Pancreas (tissue), 10 donors: ENCODE measurements around the gene PLAGL1. TPM values are rescaled to one million over a fixed set of nuclear protein-coding genes. Genes with fewer than 3 reads are reported as not detected.

Source experiments
- ATAC-seq, 4 donors: fragments of 200-7000 bp; cut with Tn5 transposase; one replicate each; pipeline versions ENCODE4 v1.8.0 to v1.9.1; 2020; ENCODE audit warnings: mild to moderate bottlenecking in 4 of 4, moderate library complexity in 4 of 4
- DNase-seq, 6 donors: peaks; one replicate each; pipeline ENCODE4 v3.0.0-alpha.2; 2020
- FAIRE-seq: peaks from 2 replicates; lab custom pipeline; 2012; peaks lifted over from hg19 to GRCh38; lab: Jason Lieb, UNC
- H3K27ac ChIP-seq, 4 donors: fragments of 200-600 bp; sonication (generic); 1 replicate in 3 of 4; 2 replicates in 1 of 4; pipeline versions ENCODE4 v1.5.0 to v1.8.0; 2020
- H3K27me3 ChIP-seq, 4 donors: fragments of 200-600 bp; one replicate each; pipeline ENCODE4 v1.8.0; 2021
- H3K36me3 ChIP-seq, 3 donors: fragments of 200-600 bp; sonication (generic) in 1 of 3; one replicate each; pipeline versions ENCODE4 v1.5.0 to v1.8.0; 2020 to 2021
- H3K4me1 ChIP-seq, 3 donors: fragments of 200-600 bp; one replicate each; pipeline ENCODE4 v1.8.0; 2021
- H3K4me3 ChIP-seq, 4 donors: fragments of 200-600 bp; sonication (generic) in 2 of 4; one replicate each; pipeline versions ENCODE4 v1.5.0 to v1.8.0; 2020 to 2021
- H3K9me3 ChIP-seq, 4 donors: fragments of 200-600 bp; one replicate each; pipeline ENCODE4 v1.8.0; 2021
- WGBS, 2 donors: extraction: QIAGEN DNeasy Blood & Tissue Kit; methylation state at CpG; one replicate each; pipeline ENCODE4 v1.1.7; 2013; 5-methylcytosine and 5-hydroxymethylcytosine counted together
- intact Hi-C, 3 donors: fragments of 100-400 bp; cut with DNase I; formaldehyde crosslinking; loops; one replicate each; pipeline versions ENCODE4 v1.11.1 to v1.14.2; 2022
- polyA plus RNA-seq, 2 donors: library from polyadenylated mRNA; stranded (reverse); fragments of 200-250 nt; gene quantifications; one replicate each; pipeline ENCODE4 v1.2.3, GENCODE V29; 2013
- total RNA-seq, 6 donors: library from RNA; stranded (reverse); fragmentation: NEBNext Ultra II Directional in 4 of 6; extraction: Animal tissue kit (Norgen Biotek cat#: 25700) in 4 of 6; gene quantifications; one replicate each; pipeline versions ENCODE4 v1.2.1 to v1.2.4, GENCODE V29; 2021 to 2023
- TF ChIP-seq, protein P1 (sequence below), 4 donors: fragments of 200-600 bp; sonication (generic) in 3 of 4; IDR thresholded peaks; one replicate each; pipeline versions ENCODE4 v1.5.0 to v1.8.0; 2021; ENCODE audit warnings: antibody characterized with exemption in 4 of 4
- donor health status: healthy with polysubstance abuse.
- donor health status: DM: no; HTN: no; CAD: no; lungs with moderate emphysema.
- donor health status: DM: no; HTN: no; CAD: no.
- donor health status: control.
- donor health status: control.
- donor health status: Bipolar disorder and iron deficiency.
- donor health status: DM: yes; HTN: yes; CAD: no.
- donor health status: DM: no; HTN: no; CAD: no.
- donor health status: DM: no; HTN: no; CAD: no.
- donor health status: DM: yes; HTN: yes; CAD: no.

PLAGL1 gene
- total and polyA plus RNA-seq, 8 donors: 12.5 to 31.6 (median 15.8) TPM

DNA sequence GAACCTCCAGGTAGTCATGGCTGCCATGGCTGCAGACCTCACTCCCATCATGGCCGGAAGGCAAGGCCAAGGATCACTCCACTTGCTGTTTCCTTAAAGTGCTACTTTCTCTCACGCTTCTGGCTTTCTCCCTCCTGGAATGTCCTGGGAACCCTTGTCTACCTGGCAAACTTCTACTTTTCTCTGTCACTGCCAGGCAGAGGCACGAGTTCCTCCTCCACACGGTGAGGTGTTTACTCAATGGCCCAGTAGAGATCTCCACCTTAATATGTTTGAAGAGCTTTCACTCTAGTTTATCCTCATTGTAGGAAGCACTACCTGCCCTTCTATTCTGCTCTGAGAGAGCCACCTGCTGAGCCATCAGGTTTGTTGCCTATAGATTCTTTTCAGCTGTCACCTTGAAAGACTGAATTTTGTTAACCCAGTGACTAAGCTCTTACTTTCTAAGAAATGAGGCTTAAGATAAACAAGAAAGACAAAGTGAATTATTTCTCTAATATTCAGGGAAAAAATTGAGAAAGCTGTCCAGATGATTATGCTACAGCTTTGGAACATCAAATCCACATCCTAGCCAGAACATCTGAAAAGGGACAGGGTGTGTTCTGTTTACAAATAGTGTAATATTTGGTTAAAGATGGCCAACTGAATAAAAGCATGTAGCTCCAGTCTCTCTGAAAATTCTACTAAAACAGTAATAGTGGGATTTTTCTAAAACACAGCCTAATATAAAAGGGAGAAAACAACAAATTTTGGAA lies 54.9 kb downstream of the PLAGL1 start:
- H3K27ac ChIP-seq: no peak overlapping the region
- H3K9me3 ChIP-seq: no peaks in the 10 kb centered on the region
- TF ChIP-seq, protein P1, sequence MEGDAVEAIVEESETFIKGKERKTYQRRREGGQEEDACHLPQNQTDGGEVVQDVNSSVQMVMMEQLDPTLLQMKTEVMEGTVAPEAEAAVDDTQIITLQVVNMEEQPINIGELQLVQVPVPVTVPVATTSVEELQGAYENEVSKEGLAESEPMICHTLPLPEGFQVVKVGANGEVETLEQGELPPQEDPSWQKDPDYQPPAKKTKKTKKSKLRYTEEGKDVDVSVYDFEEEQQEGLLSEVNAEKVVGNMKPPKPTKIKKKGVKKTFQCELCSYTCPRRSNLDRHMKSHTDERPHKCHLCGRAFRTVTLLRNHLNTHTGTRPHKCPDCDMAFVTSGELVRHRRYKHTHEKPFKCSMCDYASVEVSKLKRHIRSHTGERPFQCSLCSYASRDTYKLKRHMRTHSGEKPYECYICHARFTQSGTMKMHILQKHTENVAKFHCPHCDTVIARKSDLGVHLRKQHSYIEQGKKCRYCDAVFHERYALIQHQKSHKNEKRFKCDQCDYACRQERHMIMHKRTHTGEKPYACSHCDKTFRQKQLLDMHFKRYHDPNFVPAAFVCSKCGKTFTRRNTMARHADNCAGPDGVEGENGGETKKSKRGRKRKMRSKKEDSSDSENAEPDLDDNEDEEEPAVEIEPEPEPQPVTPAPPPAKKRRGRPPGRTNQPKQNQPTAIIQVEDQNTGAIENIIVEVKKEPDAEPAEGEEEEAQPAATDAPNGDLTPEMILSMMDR (IDR thresholded peaks at IDR 0.05): no peak
- ATAC-seq (no peak), DNase-seq (no peak), FAIRE-seq (no peak)
- intact Hi-C loops: no loop called here
- WGBS, 2 donors: 79% methylated on average over 4 of the region's 4 CpGs
- no peaks in the 10 kb centered on the region for H3K27me3 ChIP-seq
- peaks cover 0 to 3% (median 0%) of the 10 kb centered on the region in 3 donors for H3K36me3 ChIP-seq
- no peaks in the 10 kb centered on the region for H3K4me1 ChIP-seq
- H3K4me3 ChIP-seq: no peak overlapping the region

DNA sequence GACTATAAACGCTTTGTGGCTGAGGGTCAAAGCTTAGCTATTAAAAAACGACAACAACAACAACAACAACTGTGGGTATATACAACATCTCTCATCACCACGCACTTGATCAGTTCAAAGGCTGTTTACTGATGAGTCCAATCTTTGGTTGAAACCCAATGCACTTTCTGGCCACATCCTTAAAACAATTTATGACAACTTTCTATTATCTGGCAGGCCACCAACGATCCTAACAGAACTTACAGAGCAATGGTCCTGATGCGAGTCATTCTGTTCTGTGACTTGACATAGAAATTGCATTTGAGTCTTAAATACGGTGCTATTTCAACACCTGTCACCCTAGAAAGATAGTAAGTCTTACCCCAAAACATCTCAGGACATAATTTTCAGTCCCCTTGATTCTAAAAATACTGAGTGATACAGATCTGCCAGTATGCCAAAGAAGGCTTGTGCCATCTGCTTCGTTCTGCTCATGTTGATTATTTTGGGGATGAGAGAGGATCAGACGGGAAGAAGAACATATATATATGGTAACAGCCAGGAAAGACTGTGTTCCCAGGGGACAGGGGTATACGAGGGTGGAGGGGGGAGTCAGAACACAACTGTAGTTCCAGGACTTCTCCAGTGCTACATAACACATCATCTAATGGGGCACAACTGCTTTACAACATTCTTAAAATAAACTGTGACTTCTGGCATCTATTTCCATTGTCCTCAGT lies 55.8 kb downstream of the PLAGL1 start:
- intact Hi-C loops: no loop called here
- Histone ChIP-seq H3K9me3 (no peaks in the 10 kb centered on the region), H3K27me3 (no peaks in the 10 kb centered on the region), H3K36me3 (peaks cover 0 to 6% (median 0%) of the 10 kb centered on the region in 3 donors), H3K4me1 (no peaks in the 10 kb centered on the region), H3K27ac (no peak overlapping the region), H3K4me3 (no peak overlapping the region)
- DNase-seq (no peak), FAIRE-seq (no peak), ATAC-seq (no peak)
- 85 to 90% methylated on average over 9 of the region's 9 CpGs for WGBS, 2 donors
- TF ChIP-seq, protein P1 (IDR thresholded peaks at IDR 0.05): no peak

DNA sequence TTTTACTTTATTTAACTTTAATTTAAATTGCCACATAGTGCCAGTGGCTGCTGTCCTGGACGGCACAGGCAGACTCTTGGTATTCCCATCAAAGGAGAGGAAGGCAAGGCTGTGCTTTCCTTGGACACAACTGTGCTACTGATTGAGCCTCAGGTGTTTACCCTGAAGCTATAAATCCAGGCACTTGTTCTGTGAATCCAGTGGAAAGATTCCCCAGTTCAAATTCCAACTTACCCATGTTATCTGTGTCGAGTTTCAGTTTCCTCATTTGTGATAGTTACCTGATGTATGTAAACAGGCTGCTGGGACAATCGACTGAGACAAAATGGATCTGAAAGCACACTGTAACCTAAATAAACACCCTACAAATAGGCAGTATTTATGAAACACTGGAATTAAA lies 57.2 kb downstream of the PLAGL1 start:
- Histone ChIP-seq H3K4me1 (no peaks in the 10 kb centered on the region), H3K27me3 (no peaks in the 10 kb centered on the region), H3K9me3 (no peaks in the 10 kb centered on the region), H3K4me3 (no peak overlapping the region), H3K27ac (no peak overlapping the region), H3K36me3 (peaks cover 0 to 6% (median 0%) of the 10 kb centered on the region in 3 donors)
- ATAC-seq (no peak), FAIRE-seq (no peak), DNase-seq (no peak)
- 50 to 68% methylated on average over 3 of the region's 3 CpGs for WGBS, 2 donors
- TF ChIP-seq, protein P1 (IDR thresholded peaks at IDR 0.05): no peak
- intact Hi-C loops: no loop called here

DNA sequence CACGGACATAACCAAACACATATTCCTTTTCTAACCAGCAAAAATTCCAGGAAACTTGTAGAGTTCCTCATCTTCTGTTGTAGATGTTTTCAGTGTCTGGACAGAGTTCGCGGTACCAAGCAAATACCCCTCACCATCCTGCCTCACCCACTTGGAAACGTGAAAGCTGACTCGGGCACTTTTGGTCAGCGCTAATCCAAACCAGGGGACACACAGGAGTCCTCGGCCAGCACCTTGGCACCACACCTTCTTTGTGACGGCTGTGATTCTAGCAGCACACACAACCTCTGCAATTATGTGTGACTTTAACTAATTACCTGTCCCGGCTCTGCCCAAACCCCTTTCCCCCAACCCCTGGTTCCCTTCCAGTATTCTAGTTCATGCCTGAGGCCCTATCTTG lies 58.1 kb downstream of the PLAGL1 start:
- no peaks in the 10 kb centered on the region for H3K27me3 ChIP-seq
- intact Hi-C loops: no loop called here
- H3K4me1 ChIP-seq: no peaks in the 10 kb centered on the region
- no peak overlapping the region for H3K27ac ChIP-seq
- FAIRE-seq (no peak), DNase-seq (no peak), ATAC-seq (no peak)
- no peak overlapping the region for H3K4me3 ChIP-seq
- TF ChIP-seq, protein P1 (IDR thresholded peaks at IDR 0.05): no peak
- 88 to 90% methylated on average over 9 of the region's 9 CpGs for WGBS, 2 donors
- no peaks in the 10 kb centered on the region for H3K9me3 ChIP-seq
- H3K36me3 ChIP-seq: peaks cover 0 to 6% (median 0%) of the 10 kb centered on the region in 3 donors
